Measurements from ENCODE around the gene TLR9. TPM values are rescaled to one million over a fixed set of nuclear protein-coding genes. Genes with fewer than 3 reads are reported as not detected.

TLR9 gene
- total RNA-seq, 1 experiment from 2014 or later, result not detected

DNA sequence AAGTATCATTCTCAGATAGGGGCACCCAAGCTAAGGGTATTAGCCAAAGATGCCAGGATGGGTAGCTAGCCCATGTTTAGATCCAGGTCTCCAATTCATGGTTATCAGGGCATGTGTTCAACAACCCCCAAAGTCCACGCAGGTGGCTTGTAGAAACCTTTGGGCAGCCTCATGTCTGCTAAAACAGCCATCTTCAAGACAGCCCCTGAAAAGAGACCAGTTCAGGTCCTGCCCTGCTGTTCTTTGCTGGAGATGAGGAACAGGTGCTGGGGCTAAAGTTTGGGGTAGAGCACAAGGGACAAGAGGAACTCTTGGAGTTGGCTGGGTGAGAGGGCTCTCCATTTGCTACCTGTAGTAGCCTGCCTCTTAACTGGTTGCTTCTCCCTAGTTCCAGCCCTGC, 24.7 kb upstream of the TLR9 start:
- H3K9ac ChIP-seq (ENCODE audit: extremely low read depth, insufficient read length, low read length), result no peak overlapping the region
- no peak overlapping the region for H3K14ac ChIP-seq (ENCODE audit: insufficient read depth, low read length)
- no peak overlapping the region for H2BK12ac ChIP-seq (ENCODE audit: insufficient read length, low read depth, low read length)
- H3K18ac ChIP-seq (ENCODE audit: insufficient read length, low read depth, low read length), result no peak overlapping the region
- no peak overlapping the region for H3T11ph ChIP-seq (ENCODE audit: low read length)
- no peak overlapping the region for H3K23ac ChIP-seq (ENCODE audit: insufficient read length, low read depth, low read length)
- Mint-ChIP-seq H3K4me3 (no peak overlapping the region; a peak in 1 of 5 replicates), H3K27ac (no peak overlapping the region), H3K4me1 (peaks cover 0 to 6% of the 10 kb centered on the region in 2 experiments; a peak in 3 of 4 replicates), H3K9me3 (no peaks in the 10 kb centered on the region), H3K27me3 (ENCODE audit: low read depth) (peaks cover 20% of the 10 kb centered on the region), H3K36me3 (ENCODE audit: insufficient read depth in 1 of 3, low read depth in 3 of 3) (peaks cover 6 to 67% (median 24%) of the 10 kb centered on the region in 3 experiments; a peak in 5 of 7 replicates)
- H3K9me3 ChIP-seq (ENCODE audit: control insufficient read depth, low read depth, low read length), result no peaks in the 10 kb centered on the region
- H3K56ac ChIP-seq (ENCODE audit: insufficient read length, low read depth, low read length), result no peak overlapping the region
- no peaks in the 10 kb centered on the region for H3K4me1 ChIP-seq (ENCODE audit: insufficient read depth, low read length)
- H2BK20ac ChIP-seq (ENCODE audit: low read depth, low read length, poor library complexity, severe bottlenecking), result no peak overlapping the region
- no peak overlapping the region for H2BK5ac ChIP-seq (ENCODE audit: insufficient read length, low read length)
- H4K20me1 ChIP-seq (ENCODE audit: control insufficient read depth, insufficient read depth, insufficient read length), result no peaks in the 10 kb centered on the region
- H4K8ac ChIP-seq (replicated peaks; ENCODE audit: insufficient read length, low read depth, low read length), result no peak overlapping the region
- no peak overlapping the region for H2AFZ ChIP-seq (ENCODE audit: low read length)
- H3K79me1 ChIP-seq (ENCODE audit: insufficient read depth, low read depth, low read length, poor library complexity, severe bottlenecking), result no peaks in the 10 kb centered on the region
- no peak for TF ChIP-seq CTCF (conservative IDR thresholded peaks at IDR 0.05)
- no peak for DNase-seq
- no peak overlapping the region for H2AK5ac ChIP-seq (ENCODE audit: insufficient read length, low read length)
- no peaks in the 10 kb centered on the region for H3K79me2 ChIP-seq (ENCODE audit: insufficient read depth, low read length)
- peaks cover 3% of the 10 kb centered on the region for H3K23me2 ChIP-seq (ENCODE audit: insufficient read length, low read depth, low read length, poor library complexity, severe bottlenecking)
- H3K4me2 ChIP-seq (ENCODE audit: insufficient read depth, insufficient read length, low read length), result no peak overlapping the region
- no CpG with 5 or more reads among the region's 1 CpG for WGBS (ENCODE audit: extremely low coverage, insufficient read length, low lambda C conversion rate)
- H3K4ac ChIP-seq (ENCODE audit: low read depth, low read length), result no peak overlapping the region
- H3K27ac ChIP-seq (ENCODE audit: insufficient read length, low read depth, low read length), result no peak overlapping the region
- no peak overlapping the region for H2BK15ac ChIP-seq (ENCODE audit: low read depth, low read length)
- H2BK120ac ChIP-seq (ENCODE audit: low read depth, low read length, poor library complexity, severe bottlenecking), result no peak overlapping the region
- H4K5ac ChIP-seq (ENCODE audit: insufficient read length, low read depth, low read length), result no peak overlapping the region
- H3K27me3 ChIP-seq (ENCODE audit: insufficient read depth, low read length), result peaks cover 6% of the 10 kb centered on the region; the same call in 1 of the 2 replicates
- no peak overlapping the region for H4K91ac ChIP-seq (ENCODE audit: insufficient read length, low read depth, low read length)
